HG02588 (cell line): ENCODE results near the gene KMT2D.
A peak's percentile ranks its signal among the peaks of the same experiment; 100 is the strongest.

Experiments used
- ATAC-seq: cut with Tn5 transposase; IDR thresholded peaks from one replicate; pipeline ENCODE4 v1.9.1; 2021; ENCODE audit warnings: mild to moderate bottlenecking, moderate library complexity; ENCODE audit not compliant: unreplicated experiment

KMT2D gene

GRCh38 chr12:49019443-49020324 lies 40.9 kb downstream of the KMT2D start:
- no peak for ATAC-seq

DNA sequence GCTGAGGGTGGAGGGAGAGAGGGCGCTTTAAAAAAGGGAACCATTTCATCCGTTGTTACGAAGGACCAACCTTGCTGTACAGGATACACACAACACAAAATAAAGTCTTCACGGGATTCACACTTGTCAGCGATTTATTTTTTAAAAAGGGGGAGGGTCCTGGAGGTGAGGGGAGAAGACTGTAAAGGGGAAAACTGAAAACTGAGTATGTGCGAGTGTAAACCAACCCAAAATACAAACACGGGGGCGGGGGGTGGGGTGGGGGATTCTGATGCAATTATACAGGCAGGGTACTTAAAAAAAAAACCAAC lies 41.5 kb downstream of the KMT2D start:
- ATAC-seq = peak; percentile 19

DNA sequence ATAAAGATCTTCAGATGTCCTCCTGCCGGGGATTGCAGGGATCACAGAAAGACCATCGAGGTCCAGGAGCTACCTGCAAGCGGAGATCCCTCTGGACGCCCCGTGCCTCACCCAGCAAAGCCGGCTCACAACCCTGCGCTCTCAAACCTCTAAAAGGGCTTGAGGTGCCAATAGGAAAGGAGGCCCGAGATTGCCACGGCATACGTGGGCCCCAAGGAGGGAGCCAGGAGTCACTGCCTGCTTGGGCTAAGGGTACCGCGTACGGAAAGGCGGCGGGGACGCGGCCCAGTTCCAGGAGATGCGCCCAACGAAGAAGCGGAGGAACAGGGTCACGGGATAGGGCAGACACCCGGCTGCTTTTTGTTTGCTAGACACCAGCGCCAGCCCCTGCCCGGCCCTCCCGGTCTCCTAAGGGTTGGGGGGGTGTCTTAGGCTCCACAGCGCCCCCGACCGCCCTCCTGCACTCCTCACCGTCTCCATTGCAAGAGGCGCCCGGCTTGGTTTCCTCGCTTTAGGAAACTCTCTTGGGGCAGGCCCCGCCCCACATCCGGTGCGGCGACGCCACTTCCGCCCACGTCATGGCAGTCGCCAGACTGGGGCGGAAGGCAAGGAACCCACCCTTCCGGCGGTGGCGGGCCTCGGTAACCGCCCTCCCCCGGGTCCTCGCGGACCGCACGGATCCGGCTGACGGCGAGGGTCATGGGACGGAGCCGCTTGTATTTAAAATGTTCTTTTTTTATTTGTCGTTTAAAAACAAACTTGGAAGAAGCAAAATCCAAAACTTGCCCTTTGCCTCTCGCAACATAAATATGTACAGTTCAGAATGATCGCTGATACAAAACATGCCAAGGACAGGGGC lies 42.1 kb downstream of the KMT2D start, which contains the start of gene PRKAG1:
TSS of gene PRKAG1 (minus strand) at position 516 of the 859 bp plus-strand sequence. CDS start at position 480, 36 bp downstream.
- ATAC-seq = peak; percentile 86

DNA sequence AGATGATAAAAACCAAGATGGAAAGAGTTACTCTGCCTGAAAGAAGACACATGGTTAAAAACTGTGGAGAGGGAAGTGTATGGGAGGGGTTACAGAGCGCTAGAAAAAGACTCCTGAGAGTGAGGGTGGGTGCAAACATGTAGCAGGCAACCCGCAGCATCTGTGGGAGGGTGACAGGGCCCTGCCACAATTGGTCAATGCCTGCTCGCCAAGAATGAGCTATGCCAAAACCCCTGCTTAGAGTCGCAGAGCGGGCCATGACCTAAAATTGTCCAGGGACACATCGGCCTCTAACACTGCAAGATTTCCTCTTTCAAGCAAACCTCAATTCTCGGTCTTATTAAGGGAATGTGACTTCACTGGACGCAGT lies 42.7 kb downstream of the KMT2D start:
- peak; percentile 14 for ATAC-seq

DNA sequence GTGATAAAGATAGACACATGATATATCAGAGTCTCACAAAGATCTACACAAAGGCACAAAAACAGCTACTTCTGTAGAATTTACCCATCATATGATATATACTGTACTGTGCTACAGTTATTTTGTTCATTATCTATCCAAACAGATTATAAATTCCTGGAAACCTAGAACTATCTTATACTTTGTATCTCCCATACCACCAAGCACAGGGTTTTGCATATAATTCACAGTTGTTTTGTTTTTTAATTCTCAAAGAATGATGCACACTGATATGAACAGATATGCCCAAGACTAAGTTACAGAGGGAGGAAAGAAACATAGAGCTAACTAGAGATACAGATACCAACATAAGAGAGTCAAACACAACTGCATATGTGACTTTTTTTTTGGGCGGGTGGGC lies 45.4 kb downstream of the KMT2D start:
- ATAC-seq = no peak

DNA sequence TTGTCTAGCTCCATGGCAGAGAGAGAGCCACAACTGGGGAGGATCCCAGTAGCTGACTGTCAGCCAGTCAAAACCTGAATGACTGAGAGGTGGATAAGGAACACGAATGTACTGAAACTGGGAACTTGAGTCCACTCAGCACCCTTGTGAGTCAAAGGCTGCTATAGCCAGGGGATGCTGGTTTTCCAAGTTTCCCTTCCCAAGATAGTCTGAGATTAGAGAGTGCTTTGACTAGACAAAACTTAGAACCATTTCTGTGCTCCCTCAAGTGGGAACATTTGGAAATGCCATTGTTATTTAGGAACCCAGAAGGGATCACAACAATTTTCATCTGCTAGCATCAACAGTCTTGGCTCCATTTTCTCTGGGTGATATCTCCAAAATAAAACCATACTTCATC lies 46.0 kb downstream of the KMT2D start:
- ATAC-seq = no peak

DNA sequence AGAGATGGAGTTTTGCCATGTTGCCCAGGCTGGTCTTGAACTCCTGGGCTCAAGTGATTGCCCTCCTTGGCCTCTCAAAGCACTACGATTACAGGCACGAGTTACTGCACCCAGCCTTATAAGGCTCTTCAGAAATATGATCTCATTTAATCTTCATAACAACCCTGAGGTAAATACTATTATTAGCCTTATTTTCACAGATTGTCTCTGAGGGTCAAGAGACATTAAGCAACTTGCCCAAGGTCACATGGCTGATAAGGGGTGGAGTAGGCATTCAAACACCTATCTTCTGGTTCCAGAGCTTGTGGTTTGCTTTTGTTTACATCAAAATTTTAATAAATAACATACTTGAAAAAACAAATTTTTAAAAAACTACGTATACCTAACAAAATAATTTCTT lies 47.2 kb downstream of the KMT2D start:
- ATAC-seq = no peak

- ATAC-seq = no peak
These were observed 47.9 kb downstream of the KMT2D start for GRCh38 chr12:49012739-49013138.
